PC-9 (cell line): ENCODE data around the gene XPNPEP1. TPM values are rescaled to one million over a fixed set of nuclear protein-coding genes. Genes with fewer than 3 reads are reported as not detected.

Experiments used
- BruUV-seq: library from RNA; stranded (reverse); fragments of 400-500 nt; replicated peaks from 2 replicates; lab custom pipeline; 2021; lab: Mats Ljungman, UMichigan
- CTCF ChIA-PET: fragments of 300-600 bp; sonication (Branson Sonifier 250); formaldehyde crosslinking; loops from one replicate; lab custom pipeline; 2022; ENCODE audit warnings: antibody characterized with exemption; lab: Charles Lee
- POLR2A ChIA-PET: fragments of 300-600 bp; sonication (Branson Sonifier 250); formaldehyde crosslinking; loops from one replicate; lab custom pipeline; 2022; ENCODE audit warnings: antibody characterized with exemption; ENCODE audit not compliant: unreplicated experiment; lab: Charles Lee
- DNase-seq, 2 experiments: peaks; one replicate each; pipeline versions ENCODE4 v3.0.0 to v3.0.0-alpha.2; 2015 to 2022; ENCODE audit warnings: mixed read lengths in 1 of 2
- H2AFZ ChIP-seq: fragments of 200-600 bp; sonication (generic); 2 replicates; pipeline ENCODE4 v1.8.1; 2017; ENCODE audit warnings: antibody characterized with exemption
- H3F3A ChIP-seq: fragments of 200-600 bp; sonication (generic); 2 replicates; pipeline ENCODE4 v1.8.1; 2017; ENCODE audit warnings: antibody characterized with exemption, mild to moderate bottlenecking, low read depth; ENCODE audit not compliant: insufficient read depth
- H3K27ac ChIP-seq: fragments of 200-600 bp; sonication (generic); 2 replicates; pipeline ENCODE4 v1.6.1; 2016; ENCODE audit warnings: mixed run types
- H3K27me3 ChIP-seq: fragments of 200-600 bp; sonication (generic); 2 replicates; pipeline ENCODE4 v1.6.1; 2016; ENCODE audit warnings: low read depth, mixed run types; ENCODE audit not compliant: insufficient read depth
- H3K36me3 ChIP-seq: fragments of 200-600 bp; sonication (generic); 2 replicates; pipeline ENCODE4 v1.6.1; 2016; ENCODE audit warnings: low read depth, mixed run types
- H3K4me1 ChIP-seq: fragments of 200-600 bp; sonication (generic); replicated peaks from 2 replicates; pipeline ENCODE4 v1.6.1; 2016; ENCODE audit warnings: mixed run types; ENCODE audit not compliant: insufficient read depth
- H3K4me2 ChIP-seq: fragments of 200-600 bp; sonication (generic); 2 replicates; pipeline ENCODE4 v1.6.1; 2017; ENCODE audit warnings: mixed run types
- H3K4me3 ChIP-seq: fragments of 200-600 bp; sonication (generic); 2 replicates; pipeline ENCODE4 v1.6.1; 2016; ENCODE audit warnings: mixed run types
- H3K79me2 ChIP-seq: fragments of 200-600 bp; sonication (generic); 2 replicates; pipeline ENCODE4 v1.6.1; 2017; ENCODE audit warnings: low read depth, mixed run types
- H3K9me2 ChIP-seq: fragments of 200-600 bp; sonication (generic); 2 replicates; pipeline ENCODE4 v1.8.1; 2017; ENCODE audit warnings: mild to moderate bottlenecking; ENCODE audit not compliant: insufficient read depth
- H3K9me3 ChIP-seq: fragments of 200-600 bp; sonication (generic); 2 replicates; pipeline ENCODE4 v1.8.1; 2016; ENCODE audit warnings: low read depth; ENCODE audit not compliant: insufficient read depth
- H4K20me1 ChIP-seq: fragments of 200-600 bp; sonication (generic); 2 replicates; pipeline ENCODE4 v1.8.1; 2017; ENCODE audit not compliant: insufficient read depth
- CTCF ChIP-seq: fragments of 200-600 bp; sonication (generic); conservative IDR thresholded peaks from 2 replicates; pipeline ENCODE4 v1.6.1; 2017; ENCODE audit warnings: mixed run types, antibody characterized with exemption, mild to moderate bottlenecking, moderate library complexity
- EZH2 ChIP-seq: fragments of 200-600 bp; sonication (generic); IDR thresholded peaks from 2 replicates; pipeline ENCODE4 v1.8.0; 2017; ENCODE audit warnings: antibody characterized with exemption, low read depth
- intact Hi-C: fragments of 100-400 bp; cut with micrococcal nuclease; formaldehyde crosslinking; loops from one replicate; pipeline ENCODE4 v1.10.0; 2022; ENCODE audit not compliant: unreplicated experiment
- total RNA-seq: library from RNA; stranded (reverse); gene quantifications from 2 replicates; pipeline ENCODE4 v1.2.3, GENCODE V29; 2021

Gene XPNPEP1
- total RNA-seq, 1 experiment from 2014 or later = 24.6 TPM

GRCh38 chr10:109959259-109960145 is 36.2 kb upstream of the XPNPEP1 start:
- H3K9me2 ChIP-seq = no peaks in the 10 kb centered on the region
- H3F3A ChIP-seq = no peaks in the 10 kb centered on the region
- DNase-seq = no peak
- H3K4me1 ChIP-seq = peaks cover 5% of the 10 kb centered on the region; the same call in 1 of the 2 replicates
- BruUV-seq = no TSS peak
- no peaks in the 10 kb centered on the region for H3K27me3 ChIP-seq
- no peak overlapping the region for H3K4me2 ChIP-seq
- ChIA-PET CTCF (no interaction called here), POLR2A (no interaction called here)
- intact Hi-C loops = loop anchor here (5.0 kb wide), 1 partner anchor 77 kb away; no protein-coding TSS in a partner anchor
- no peak overlapping the region for H3K4me3 ChIP-seq
- H2AFZ ChIP-seq = no peak overlapping the region
- no peak for TF ChIP-seq CTCF
- no peak for TF ChIP-seq EZH2
- H3K79me2 ChIP-seq = no peaks in the 10 kb centered on the region
- no peaks in the 10 kb centered on the region for H4K20me1 ChIP-seq
- H3K36me3 ChIP-seq = no peaks in the 10 kb centered on the region
- H3K9me3 ChIP-seq = no peaks in the 10 kb centered on the region
- no peak overlapping the region for H3K27ac ChIP-seq

- Histone ChIP-seq H3K27me3 (no peaks in the 10 kb centered on the region), H3K9me3 (no peaks in the 10 kb centered on the region), H3K27ac (no peak overlapping the region), H3K4me3 (no peak overlapping the region), H4K20me1 (no peaks in the 10 kb centered on the region), H2AFZ (no peak overlapping the region), H3K36me3 (no peaks in the 10 kb centered on the region), H3K4me1 (peaks cover 5% of the 10 kb centered on the region; the same call in 1 of the 2 replicates), H3F3A (no peaks in the 10 kb centered on the region), H3K9me2 (no peaks in the 10 kb centered on the region), H3K79me2 (no peaks in the 10 kb centered on the region), H3K4me2 (no peak overlapping the region)
- BruUV-seq = no TSS peak
- no peak for DNase-seq
- intact Hi-C loops = loop anchor here (5.0 kb wide), 1 partner anchor 76 kb away; no protein-coding TSS in a partner anchor
- ChIA-PET POLR2A (no interaction called here), CTCF (no interaction called here)
- TF ChIP-seq EZH2 (no peak), CTCF (no peak)
Measured at GRCh38 chr10:109958059-109958458, 34.7 kb upstream of the XPNPEP1 start.

- peaks cover 5% of the 10 kb centered on the region; the same call in 1 of the 2 replicates for H3K4me1 ChIP-seq
- intact Hi-C loops = loop anchor here (5.0 kb wide), 1 partner anchor 75 kb away; no protein-coding TSS in a partner anchor
- BruUV-seq = no TSS peak
Measured at GRCh38 chr10:109957092-109957797, 33.9 kb upstream of the XPNPEP1 start.

More at GRCh38 chr10:109957092-109957797, 33.9 kb upstream of the XPNPEP1 start:
- H3K9me2 ChIP-seq = no peaks in the 10 kb centered on the region
- H3K27me3 ChIP-seq = no peaks in the 10 kb centered on the region
- no peak overlapping the region for H3K4me2 ChIP-seq
- no peaks in the 10 kb centered on the region for H3F3A ChIP-seq
- ChIA-PET POLR2A (no interaction called here), CTCF (interaction anchor here (0.8 kb wide), 1 partner anchor 179 kb away, joined by 3 read pairs; no protein-coding TSS in a partner anchor)
- H3K27ac ChIP-seq = no peak overlapping the region
- TF ChIP-seq CTCF (no peak), EZH2 (no peak)
- no peak for DNase-seq
- H3K4me3 ChIP-seq = no peak overlapping the region
- no peak overlapping the region for H2AFZ ChIP-seq
- no peaks in the 10 kb centered on the region for H4K20me1 ChIP-seq
- no peaks in the 10 kb centered on the region for H3K9me3 ChIP-seq
- no peaks in the 10 kb centered on the region for H3K79me2 ChIP-seq
- no peaks in the 10 kb centered on the region for H3K36me3 ChIP-seq
